HS-27A (cell line): Measurements from ENCODE around the gene KPNA5.
"Not testable (repeated sequence)": the region's sequence is repeated elsewhere in the genome, so short reads cannot be mapped to it uniquely, and the experiment has no call there.

ENCODE experiments used
- DNase-seq: peaks from one replicate; pipeline ENCODE4 v3.0.0-alpha.2; 2012; ENCODE audit warnings: low read depth, missing footprints

The KPNA5 gene

DNA sequence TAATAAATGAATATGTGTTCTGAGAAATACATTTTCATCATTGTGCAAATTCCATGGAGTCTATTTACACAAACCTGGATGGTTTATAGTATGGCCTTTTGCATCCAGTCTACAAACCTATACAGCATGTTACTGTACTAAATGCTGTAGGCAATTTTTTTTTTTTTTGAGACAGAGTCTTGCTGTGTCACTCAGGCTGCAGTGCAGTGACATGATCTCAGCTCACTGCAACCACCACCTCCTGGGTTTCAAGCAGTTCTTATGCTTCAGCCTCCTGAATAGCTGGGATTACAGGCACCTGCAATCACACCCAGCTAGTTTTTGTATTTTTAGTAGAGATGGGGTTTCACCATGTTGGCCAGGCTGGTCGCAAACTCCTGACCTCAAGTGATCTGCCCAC, 22.9 kb downstream of the KPNA5 start:
- DNase-seq, result not testable (repeated sequence)

DNA sequence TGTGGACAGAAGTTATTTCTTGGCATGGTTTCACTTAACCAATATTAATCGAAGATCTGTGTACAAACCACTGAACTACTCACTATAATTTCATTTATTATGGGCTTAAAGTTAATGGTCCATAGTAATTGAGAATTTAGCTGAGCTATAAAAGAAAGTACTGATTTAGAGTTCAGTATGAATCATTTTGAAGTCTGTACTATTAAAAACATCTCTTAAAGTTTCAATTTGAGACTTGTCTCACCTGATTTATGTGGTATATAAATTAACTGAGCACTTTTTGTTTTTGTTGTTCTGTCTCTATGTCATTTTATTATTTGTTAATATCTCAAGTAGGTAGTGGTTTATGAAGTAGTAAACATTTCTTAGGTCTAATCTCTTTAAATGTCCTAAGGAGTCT, 24.9 kb downstream of the KPNA5 start:
- DNase-seq, result no peak

DNA sequence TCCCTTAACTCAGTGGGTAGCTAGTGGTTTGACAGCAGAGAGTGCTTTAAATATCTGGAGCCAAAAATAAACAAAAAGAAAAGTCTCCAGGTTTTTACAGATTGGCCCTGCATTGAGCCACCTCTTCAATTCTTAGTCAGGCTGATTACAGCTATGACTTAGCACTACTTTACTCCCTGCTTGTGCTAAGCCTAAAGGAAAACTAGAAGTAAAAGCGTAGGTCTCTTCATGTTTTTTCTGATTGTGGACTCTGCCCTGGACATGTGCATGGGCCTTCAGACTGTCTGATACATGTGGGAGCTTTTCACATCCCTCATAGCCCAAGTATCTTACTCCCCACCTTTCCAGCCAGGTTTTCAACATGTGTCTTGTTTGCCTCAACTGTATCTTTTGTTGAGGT, 33.3 kb downstream of the KPNA5 start:
- no peak for DNase-seq

DNA sequence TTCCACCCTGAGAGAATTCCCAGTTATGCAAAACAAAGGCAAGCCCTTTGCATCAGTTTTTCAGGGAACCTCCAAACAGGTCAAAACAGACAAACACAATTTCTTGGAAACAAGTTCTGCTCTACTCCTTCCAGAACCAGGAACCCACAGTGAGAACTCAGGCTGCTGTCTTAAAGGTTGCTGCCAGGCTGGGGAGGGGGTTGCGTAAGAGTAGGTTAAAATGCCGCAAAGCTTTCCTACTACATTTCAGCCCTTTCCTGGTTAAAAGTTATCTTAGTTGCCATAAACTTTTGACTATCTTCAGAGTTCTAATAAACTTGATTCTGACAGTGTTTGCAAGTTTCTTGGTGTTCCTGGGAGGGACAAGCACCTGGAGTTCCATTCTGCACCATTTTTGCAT, 33.8 kb downstream of the KPNA5 start:
- no peak for DNase-seq

DNA sequence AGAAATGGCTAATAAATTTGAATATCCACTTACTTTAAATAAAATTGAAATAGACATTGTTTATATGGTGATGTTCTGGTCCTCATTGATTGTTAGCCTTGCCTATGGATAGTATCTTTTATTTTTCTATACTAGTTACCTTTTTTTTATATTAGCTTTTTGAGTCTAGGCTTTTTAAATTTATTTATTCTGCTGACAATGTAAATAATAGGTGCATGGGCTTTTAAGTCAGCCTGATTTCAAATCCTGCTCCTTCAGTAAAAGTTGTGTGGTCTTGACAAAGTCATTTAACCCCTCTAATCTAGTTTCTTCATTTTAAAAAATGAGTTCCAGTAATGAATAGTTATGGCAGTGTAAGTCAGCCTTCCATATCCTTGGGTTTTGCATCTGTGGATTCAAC, 45.9 kb downstream of the KPNA5 start:
- DNase-seq, result no peak

DNA sequence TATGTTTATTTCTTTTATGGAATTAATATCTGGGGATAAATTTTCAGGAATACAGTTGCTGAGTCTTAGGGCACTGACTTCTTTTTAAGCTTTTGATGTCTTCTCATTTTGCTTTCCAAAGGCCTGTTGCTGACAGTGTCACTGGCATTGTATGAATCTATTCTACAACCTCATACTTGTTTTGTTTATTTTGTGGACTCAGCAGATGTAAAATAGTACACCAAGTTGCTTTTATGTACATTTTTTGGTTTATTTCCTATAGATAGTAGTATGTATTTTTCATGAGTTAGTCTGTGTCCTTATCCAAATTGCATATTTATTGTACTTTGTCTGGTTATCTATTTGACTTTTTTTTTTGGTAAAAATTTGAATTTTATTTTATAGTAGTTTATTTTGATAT, 49.5 kb downstream of the KPNA5 start:
- DNase-seq, result no peak

DNA sequence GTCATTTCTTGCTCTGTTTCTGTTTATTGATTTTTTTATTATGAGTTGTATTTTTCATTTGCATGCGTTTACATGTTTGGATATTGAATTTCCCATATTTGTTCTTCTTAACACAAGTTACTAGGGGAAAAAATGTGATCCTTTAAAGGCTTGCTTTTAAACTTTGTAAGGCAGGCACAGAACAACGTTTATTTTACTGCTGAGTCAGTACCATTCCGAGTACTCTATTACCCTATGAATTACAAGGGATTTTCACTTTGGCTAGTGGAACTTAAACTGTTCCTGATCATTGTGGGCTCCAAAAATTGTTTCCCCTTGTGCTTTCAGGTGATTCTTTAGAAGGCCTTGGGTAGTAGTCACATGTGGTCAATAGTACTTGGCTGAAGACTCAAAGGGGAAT, 56.0 kb downstream of the KPNA5 start:
- no peak for DNase-seq

DNA sequence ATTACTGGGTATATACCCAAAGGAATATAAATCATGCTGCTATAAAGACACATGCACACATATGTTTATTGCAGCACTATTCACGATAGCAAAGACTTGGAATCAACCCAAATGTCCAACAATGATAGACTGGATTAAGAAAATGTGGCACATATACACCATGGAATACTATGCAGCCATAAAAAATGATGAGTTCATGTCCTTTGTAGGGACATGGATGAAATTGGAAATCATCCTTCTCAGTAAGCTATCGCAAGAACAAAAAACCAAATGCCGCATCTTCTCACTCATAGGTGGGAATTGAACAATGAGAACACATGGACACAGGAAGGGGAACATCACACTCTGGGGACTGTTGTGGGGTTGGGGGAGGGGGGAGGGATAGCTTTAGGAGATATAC, 59.5 kb downstream of the KPNA5 start:
- not testable (repeated sequence) for DNase-seq

DNA sequence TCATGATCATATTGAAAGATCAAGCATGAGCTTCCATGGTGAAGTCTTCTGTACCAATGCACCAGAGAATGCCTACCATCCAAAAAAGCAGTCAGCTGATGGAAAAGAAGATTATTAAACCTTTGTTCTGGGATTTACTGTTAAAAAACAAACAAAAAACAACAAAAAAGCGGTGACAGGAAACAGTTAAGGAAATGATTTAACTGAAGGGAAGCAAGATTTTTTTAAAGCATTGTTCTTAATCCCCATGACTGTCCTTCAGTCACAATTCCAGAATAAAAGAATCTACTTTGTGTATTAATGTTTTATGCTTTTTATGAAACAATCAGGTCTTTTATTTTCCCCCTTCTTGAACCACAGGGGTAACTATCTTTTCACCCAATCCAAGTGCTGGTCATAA, 60.6 kb downstream of the KPNA5 start:
- DNase-seq, result no peak

DNA sequence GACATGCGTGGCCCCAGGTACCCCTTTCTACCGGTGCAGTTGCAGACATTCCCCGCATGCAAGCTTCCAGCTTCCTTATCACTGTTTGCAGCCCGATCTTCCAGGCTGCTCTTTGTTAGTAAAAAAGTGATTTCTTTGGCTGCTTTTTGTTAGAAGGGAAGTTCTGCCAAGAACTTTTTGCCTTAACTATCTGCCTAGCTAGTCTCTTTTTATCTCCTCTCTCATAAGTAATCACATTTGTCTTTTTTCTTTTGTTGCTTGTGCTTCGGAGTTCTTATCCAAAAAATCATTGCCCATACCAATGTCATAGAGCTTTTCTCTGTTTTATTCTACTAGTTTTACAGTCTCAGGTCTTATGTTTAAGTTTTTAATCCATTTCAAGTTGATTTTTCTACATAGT, 64.2 kb downstream of the KPNA5 start:
- no peak for DNase-seq

DNA sequence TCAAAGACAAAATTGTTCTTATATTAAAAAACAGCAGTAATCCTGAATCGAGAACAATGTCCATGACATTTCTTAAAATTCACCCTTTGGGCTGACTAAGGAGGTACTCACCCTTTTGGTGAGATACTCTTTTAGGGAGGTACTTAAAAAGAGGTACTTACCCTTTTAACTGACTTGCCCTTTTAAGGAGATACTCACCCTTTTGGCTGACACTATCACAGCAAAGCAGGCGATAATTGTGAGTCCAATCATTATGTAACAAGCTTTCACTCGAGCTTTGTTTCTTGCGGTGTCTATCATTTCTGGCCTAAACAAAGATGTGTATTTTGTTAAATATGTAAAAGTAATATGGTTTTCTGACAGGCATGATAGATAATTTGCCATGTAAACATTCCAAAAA, 80.8 kb downstream of the KPNA5 start:
- DNase-seq, result no peak

DNA sequence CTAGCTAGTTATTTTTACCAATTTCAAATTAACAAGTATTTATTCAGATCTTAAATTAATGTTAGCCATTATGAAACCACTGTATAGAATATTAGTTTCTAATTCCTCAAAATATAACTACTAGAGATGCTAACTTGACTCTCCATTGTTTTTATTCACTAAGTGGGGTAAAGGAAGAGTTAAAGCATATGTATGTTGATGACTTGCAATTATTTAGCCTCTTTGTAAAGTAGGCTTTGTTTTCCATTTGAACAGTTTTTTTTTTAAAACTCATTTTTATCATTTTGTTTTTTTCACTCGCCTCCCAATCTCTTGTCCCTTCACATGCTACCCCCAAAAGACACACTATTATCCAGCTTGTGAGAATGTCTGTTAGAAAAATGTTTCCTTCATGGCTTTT, 81.2 kb downstream of the KPNA5 start:
- no peak for DNase-seq

DNA sequence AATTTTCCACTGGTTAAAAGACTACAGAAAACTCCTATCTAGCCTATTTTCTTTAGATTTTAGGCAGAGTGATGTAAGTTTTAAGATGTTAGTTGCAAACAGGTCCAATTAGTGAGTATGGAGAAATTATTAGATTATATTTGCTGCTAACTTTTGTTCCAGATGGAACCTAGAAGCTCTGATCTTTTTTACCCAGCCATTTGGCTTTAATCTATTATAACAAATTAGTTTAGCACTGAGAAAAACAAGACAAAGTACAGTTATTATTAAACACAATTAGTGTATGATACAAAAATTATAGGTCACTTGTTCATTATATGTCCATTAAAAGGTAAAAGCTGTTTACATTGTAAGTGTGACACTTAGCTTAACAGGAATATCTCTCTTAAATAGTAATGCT, 82.0 kb downstream of the KPNA5 start:
- DNase-seq, result no peak

DNA sequence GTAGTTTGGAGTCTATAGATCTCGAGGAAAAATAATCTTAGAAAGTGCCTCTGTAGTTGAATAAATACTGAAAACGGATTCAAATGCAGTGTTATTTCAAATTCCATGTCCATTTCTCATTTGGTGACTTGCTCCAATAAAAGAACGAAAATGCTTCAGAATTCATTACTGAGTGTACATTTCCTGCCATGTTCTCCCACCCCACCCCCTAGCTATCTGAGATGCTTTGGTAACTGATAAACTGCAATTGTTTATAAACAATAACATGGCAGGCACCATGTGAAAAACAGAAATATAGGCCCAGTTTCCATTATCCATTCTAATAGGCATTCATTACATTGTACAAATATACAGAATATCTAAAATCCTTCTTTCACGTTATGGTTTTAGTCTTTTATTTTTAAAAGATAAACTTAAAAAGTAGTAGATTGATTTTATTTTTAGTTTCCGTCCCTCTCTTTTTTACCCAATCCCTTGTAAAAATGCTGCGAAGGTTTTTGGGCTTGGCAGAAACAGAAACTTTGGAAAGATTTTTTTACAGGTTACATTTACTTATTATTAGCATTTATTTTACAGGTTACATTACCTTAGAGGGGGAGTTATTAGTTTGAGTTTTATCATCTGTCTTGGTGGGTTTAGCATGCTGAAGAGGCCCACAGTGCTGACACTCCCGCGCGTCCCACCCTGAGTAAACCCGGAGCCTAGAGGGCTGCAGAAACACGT, 83.1 kb downstream of the KPNA5 start:
- no peak for DNase-seq

DNA sequence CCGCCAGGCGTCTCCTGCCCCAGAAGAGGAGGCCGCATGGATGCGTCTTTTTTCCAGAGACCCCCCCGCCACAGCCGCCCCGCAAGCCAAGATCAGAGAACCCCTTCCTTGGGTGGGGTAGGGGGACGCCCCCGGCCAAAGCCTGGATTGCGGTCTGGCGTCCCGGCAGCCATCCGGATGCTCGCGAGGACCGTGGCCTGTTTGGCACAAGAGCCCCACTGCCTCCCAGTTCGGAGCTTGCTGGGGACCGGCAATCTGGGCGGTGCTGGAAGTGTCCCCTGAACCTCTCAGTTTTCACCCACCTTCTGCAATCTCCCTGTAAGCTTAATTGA, 83.6 kb downstream of the KPNA5 start:
- no peak for DNase-seq

DNA sequence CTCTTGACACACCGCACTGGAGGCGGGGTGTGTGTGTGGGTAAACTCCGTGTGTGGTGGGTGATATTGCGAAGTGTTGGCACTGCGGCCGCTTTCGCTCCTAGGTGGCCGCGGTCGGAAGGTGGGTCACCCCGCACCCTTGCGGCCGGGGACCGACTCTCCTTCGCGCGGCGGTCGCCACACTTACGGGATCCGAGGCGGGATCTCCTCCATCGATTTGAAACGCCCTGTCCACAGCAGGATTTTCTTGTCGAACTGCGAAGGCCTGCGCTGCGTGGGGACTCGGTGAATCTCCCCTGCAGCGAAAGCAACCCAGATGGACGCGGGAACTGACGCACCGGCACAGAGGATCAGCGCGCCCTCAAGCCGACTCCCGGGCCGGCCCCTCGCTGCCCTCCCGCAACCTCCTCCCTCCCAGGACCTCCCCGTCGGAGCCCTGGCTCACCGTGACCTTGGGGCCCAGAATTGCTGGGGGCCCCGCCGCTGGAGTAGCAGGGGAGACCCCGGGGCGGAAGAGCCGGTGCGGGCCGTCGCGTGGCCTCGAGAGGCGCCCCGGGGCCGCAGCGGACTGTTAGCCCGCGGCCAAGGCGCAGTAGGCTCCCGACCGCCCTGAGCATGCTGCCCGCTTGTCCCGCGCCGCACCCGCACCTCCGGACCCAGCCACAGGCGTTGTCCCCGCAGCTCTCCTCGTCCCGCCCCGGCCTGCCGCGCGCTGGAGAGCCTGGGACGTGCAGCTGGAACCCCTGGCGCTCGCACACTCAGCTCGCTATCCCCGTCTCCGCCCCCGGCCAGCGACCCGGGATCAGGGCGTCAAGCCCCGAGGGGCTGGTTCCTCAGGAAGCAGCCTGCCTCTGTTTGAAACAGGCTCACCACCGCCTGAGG, 84.2 kb downstream of the KPNA5 start, which contains the start of gene FAM162B:
Gene FAM162B (minus strand): TSS at position 759 of the 881 bp plus-strand sequence. CDS start 143 bp downstream, at position 616.
- DNase-seq, result no peak

DNA sequence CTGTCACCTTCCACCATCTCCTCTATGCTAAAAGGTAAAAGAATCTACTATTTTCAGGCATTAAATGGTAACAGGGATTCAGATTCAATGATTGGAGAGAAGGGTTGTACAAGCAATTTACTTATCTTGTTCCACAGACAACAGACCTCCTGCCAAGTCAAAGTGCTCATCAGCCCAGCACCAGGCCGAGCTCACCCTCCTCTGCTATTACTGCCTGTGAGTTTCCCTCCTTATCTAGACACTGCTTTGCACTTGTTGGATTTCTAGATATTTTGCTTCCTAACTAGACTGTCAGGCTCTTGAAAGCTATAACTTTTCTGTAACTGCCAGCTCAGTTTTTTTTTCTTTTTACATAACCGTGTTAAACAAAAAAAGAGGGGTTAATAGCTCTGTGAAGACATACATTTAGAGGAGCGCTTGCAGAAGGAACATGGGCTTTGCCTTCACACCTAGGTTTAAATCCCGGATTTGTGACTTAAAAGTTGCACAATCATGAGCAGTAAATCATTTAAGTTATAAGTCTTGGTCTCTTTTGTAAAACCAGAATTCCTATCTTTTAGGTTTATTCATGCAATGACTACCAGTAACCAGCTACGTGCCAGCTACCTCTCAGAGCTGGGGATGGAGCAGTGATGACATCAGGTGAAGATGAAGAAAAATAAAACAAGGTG, 85.6 kb downstream of the KPNA5 start:
- no peak for DNase-seq

DNA sequence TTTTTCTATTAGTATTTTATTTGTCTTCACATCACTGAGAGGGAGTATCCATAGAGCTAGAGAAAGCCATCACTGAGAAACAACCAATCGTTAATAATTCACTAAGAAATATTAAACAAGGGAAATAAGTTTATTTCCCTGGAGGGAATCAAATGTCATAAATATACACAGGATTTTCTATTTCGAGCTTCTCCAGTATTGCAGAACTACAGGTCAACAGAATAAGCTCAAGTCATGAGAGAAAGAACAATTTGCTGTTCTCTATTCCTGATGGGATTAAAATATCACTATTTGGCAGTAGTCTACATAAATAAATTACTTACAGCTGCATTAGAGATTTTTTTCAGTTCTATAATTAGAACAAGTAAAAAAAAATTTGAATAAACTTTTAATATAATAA, 86.7 kb downstream of the KPNA5 start:
- DNase-seq, result no peak

DNA sequence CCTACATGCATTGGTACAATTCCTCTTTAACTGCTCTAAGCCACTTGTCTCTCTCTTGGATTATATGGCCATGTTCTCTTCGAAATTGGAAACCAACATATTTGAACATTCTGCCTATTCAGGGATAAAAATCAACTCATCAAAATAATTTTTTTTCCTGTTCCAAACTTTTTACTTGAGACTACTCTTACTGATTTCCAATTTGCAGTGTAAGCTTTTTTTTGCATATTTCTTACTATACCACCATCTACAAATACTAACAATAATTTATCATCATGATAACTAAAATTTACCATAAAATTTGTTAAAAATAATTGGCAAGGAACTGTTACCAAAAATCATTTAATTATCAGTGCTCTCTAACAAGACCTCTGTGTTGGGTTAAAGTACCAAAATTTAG, 91.4 kb downstream of the KPNA5 start:
- DNase-seq, result no peak

DNA sequence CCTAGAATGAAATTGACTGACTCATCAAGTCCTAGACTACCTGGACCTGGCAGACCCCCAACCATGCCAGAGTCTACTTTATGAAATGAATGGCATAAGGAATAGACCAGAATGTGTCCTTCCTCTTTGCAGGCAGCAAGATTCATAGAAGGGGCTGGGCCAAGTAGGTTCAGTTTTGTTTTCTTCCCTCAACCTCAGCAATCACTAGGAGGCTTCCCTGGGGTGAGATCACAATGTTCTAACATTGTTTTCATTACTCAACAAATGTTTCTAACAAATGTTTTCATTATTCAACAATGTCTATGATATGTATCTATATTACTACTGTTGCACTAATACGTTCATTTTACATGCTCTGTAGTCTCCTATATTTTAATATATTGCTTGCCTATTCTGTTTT, 92.9 kb downstream of the KPNA5 start:
- DNase-seq, result no peak

DNA sequence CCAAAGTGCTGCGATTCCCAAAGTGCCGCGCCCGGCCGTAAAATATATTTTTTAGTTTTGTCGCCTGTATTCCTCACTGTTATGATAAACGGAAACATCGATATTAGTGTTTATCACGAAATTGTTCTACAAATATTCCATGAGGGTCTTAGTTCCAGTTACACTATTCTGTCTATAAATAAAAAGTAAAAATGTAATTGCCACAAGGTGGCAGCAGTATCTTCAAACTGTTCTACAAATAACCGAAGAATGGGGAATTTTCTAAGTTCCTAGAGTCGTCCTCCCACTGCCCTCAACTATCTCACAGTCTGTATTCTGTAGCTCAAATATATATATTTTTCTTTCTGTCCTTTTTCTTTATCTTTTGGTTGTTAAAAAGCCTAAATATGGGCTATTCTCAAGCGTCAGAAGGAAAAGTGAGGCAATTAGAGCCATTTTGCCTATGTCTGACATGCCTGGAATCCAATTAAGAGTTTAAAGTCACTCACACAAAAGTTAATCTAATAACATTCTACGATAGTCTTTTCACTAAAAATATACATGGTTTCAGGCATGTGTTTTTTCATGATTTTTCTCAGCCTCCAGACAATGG, 98.7 kb downstream of the KPNA5 start:
- DNase-seq, result no peak

DNA sequence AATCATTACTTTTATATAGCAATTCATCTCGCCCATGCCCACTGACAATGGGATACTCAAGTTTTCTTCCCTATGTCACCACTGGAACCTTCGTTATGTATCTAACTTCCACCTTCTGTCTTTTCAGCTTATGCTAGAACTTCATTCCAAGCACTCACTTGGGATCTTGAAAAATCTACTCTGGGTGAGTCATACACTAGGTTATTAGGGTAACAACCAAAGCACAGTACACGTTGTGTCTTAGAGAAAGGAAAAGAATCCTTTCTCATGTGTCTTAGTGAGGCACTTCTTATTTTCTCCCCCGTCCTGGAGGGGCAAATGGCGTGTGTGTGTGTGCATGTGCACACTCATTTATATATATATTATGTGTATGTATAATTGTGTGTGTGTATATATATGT, 102.8 kb downstream of the KPNA5 start:
- peak; percentile 9 for DNase-seq
